Head of caudate nucleus (tissue), 42 donors: ENCODE data around the gene MUC3A.
"Not testable (repeated sequence)": the region's sequence is repeated elsewhere in the genome, so short reads cannot be mapped to it uniquely, and the experiment has no call there.

Experiments used
- DNase-seq, 42 donors: peaks; one replicate each; pipeline versions ENCODE4 v3.0.0 to v3.0.0-alpha.2; 2020 to 2021; ENCODE audit warnings: mixed read lengths in 7 of 42
- intact Hi-C: fragments of 100-400 bp; cut with DNase I; formaldehyde crosslinking; loops from one replicate; pipeline ENCODE4 v1.15.0; 2022

The MUC3A gene

GRCh38 chr7:100949227-100949932 is at the start of gene MUC3A:
TSS of gene MUC3A (plus strand) at chr7:100949534. CDS start at chr7:100949625, 91 bp downstream.
- intact Hi-C loops: no loop called here
- DNase-seq: no peak

GRCh38 chr7:100900978-100901377 is 48.4 kb upstream of the MUC3A start:
- intact Hi-C loops: no loop called here
- no peak for DNase-seq

GRCh38 chr7:100901921-100902332 is 47.4 kb upstream of the MUC3A start:
- intact Hi-C loops: no loop called here

GRCh38 chr7:100902638-100903037 is 46.7 kb upstream of the MUC3A start:
- intact Hi-C loops: no loop called here
- no peak for DNase-seq

More at GRCh38 chr7:100901921-100902332, 47.4 kb upstream of the MUC3A start:
- no peak for DNase-seq

- intact Hi-C loops: no loop called here
Measured at GRCh38 chr7:100908512-100908911, 40.8 kb upstream of the MUC3A start.

GRCh38 chr7:100910443-100910842 is 38.9 kb upstream of the MUC3A start:
- intact Hi-C loops, DNase-seq: not testable (repeated sequence)

More at GRCh38 chr7:100908512-100908911, 40.8 kb upstream of the MUC3A start:
- DNase-seq: no peak

- intact Hi-C loops: no loop called here
- no peak for DNase-seq
Measured at GRCh38 chr7:100911484-100911883, 37.9 kb upstream of the MUC3A start.

GRCh38 chr7:100914208-100914878 is 35.0 kb upstream of the MUC3A start:
- intact Hi-C loops: no loop called here
- DNase-seq: no peak

- intact Hi-C loops: no loop called here
- no peak for DNase-seq
Measured at GRCh38 chr7:100914879-100915447, 34.4 kb upstream of the MUC3A start.

- DNase-seq, intact Hi-C loops: not testable (repeated sequence)
Measured at GRCh38 chr7:100919335-100919734, 30.0 kb upstream of the MUC3A start.

- intact Hi-C loops, DNase-seq: not testable (repeated sequence)
Measured at GRCh38 chr7:100919779-100920437, 29.4 kb upstream of the MUC3A start.

- DNase-seq: no peak
- intact Hi-C loops: no loop called here
Measured at GRCh38 chr7:100921039-100921438, 28.3 kb upstream of the MUC3A start.

GRCh38 chr7:100923616-100924015 is 25.7 kb upstream of the MUC3A start:
- intact Hi-C loops, DNase-seq: not testable (repeated sequence)

- DNase-seq: no peak
- intact Hi-C loops: no loop called here
Measured at GRCh38 chr7:100929808-100930174, 19.5 kb upstream of the MUC3A start.

GRCh38 chr7:100933734-100934133 is 15.6 kb upstream of the MUC3A start:
- intact Hi-C loops: no loop called here
- DNase-seq: no peak

GRCh38 chr7:100935381-100935780 is 14.0 kb upstream of the MUC3A start:
- intact Hi-C loops, DNase-seq: not testable (repeated sequence)

- DNase-seq, intact Hi-C loops: not testable (repeated sequence)
Measured at GRCh38 chr7:100936167-100936566, 13.2 kb upstream of the MUC3A start.

- intact Hi-C loops: no loop called here
- no peak for DNase-seq
Measured at GRCh38 chr7:100942045-100942774, 7.1 kb upstream of the MUC3A start.

- intact Hi-C loops: no loop called here
Measured at GRCh38 chr7:100943693-100944092, 5.6 kb upstream of the MUC3A start.

More at GRCh38 chr7:100943693-100944092, 5.6 kb upstream of the MUC3A start:
- no peak for DNase-seq
